HEK293 (cell line): ENCODE measurements around the gene GLT8D2.
"Not testable (repeated sequence)": the region's sequence is repeated elsewhere in the genome, so short reads cannot be mapped to it uniquely, and the experiment has no call there.

ENCODE experiments used
- CTCF ChIA-PET: fragments of 350-600 bp; formaldehyde crosslinking; extraction: SDS; loops from one replicate; lab custom pipeline; 2021; ENCODE audit warnings: antibody characterized with exemption; lab: Yijun Ruan, JAX
- POLR2A ChIA-PET: fragments of 300-600 bp; formaldehyde crosslinking; extraction: SDS; loops from one replicate; lab custom pipeline; 2020; ENCODE audit warnings: antibody characterized with exemption, inconsistent platforms; lab: Yijun Ruan, JAX
- H3K27ac ChIP-seq: fragments of 200-500 bp; sonication (Bioruptor generic); 2 replicates; pipeline ENCODE4 v1.5.1; 2014; ENCODE audit warnings: low read depth, low read length, control low read depth, inconsistent platforms; ENCODE audit errors: extremely low read depth
- H3K36me3 ChIP-seq, 2 experiments: fragments of 200-500 bp in 1 of 2; sonication (Bioruptor generic) in 1 of 2; 1 replicate in 1 of 2; 2 replicates in 1 of 2; pipeline ENCODE4 v1.5.1; 2014 to 2017; ENCODE audit warnings: inconsistent platforms in 2 of 2, low read length in 2 of 2; ENCODE audit not compliant: control insufficient read depth in 2 of 2, insufficient read depth in 1 of 2
- H3K4me1 ChIP-seq: fragments of 200-500 bp; sonication (Bioruptor generic); 2 replicates; pipeline ENCODE4 v1.5.1; 2014; ENCODE audit warnings: mild to moderate bottlenecking, low read length, inconsistent platforms; ENCODE audit not compliant: control insufficient read depth, insufficient read depth
- H3K4me3 ChIP-seq: 2 replicates; pipeline ENCODE4 v1.5.1; 2011; ENCODE audit warnings: low read depth, mild to moderate bottlenecking, control low read depth, low read length, moderate library complexity
- H3K9me3 ChIP-seq: fragments of 200-500 bp; sonication (Bioruptor generic); 2 replicates; pipeline ENCODE4 v1.5.1; 2014; ENCODE audit warnings: low read depth, low read length, inconsistent platforms; ENCODE audit not compliant: control insufficient read depth, insufficient read depth
- ZBTB1 ChIP-seq: fragments of 450-650 bp; formaldehyde crosslinking; IDR thresholded peaks from 2 replicates; pipeline ENCODE4 v1.5.1; 2016; ENCODE audit warnings: missing biosample characterization, missing genetic modification characterization
- ZBTB8A ChIP-seq: fragments of 450-650 bp; formaldehyde crosslinking; IDR thresholded peaks from 2 replicates; pipeline ENCODE4 v1.5.1; 2016; ENCODE audit warnings: missing biosample characterization, missing genetic modification characterization
- ZFP41 ChIP-seq: fragments of 450-650 bp; formaldehyde crosslinking; IDR thresholded peaks from 2 replicates; pipeline ENCODE4 v1.5.1; 2016; ENCODE audit warnings: missing biosample characterization, missing genetic modification characterization, borderline replicate concordance
- ZNF146 ChIP-seq: fragments of 450-650 bp; formaldehyde crosslinking; IDR thresholded peaks from 2 replicates; pipeline ENCODE4 v1.5.1; 2016; ENCODE audit warnings: missing biosample characterization, missing genetic modification characterization
- ZNF221 ChIP-seq: fragments of 450-650 bp; formaldehyde crosslinking; IDR thresholded peaks from 2 replicates; pipeline ENCODE4 v1.5.1; 2017; ENCODE audit warnings: missing biosample characterization, missing genetic modification characterization, borderline replicate concordance
- ZNF600 ChIP-seq: fragments of 450-650 bp; formaldehyde crosslinking; IDR thresholded peaks from 2 replicates; pipeline ENCODE4 v1.5.1; 2016; ENCODE audit warnings: missing biosample characterization, missing genetic modification characterization
- TF ChIP-seq, protein P1 (sequence below): fragments of 450-650 bp; formaldehyde crosslinking; IDR thresholded peaks from 2 replicates; pipeline ENCODE4 v1.5.1; 2017; ENCODE audit warnings: missing biosample characterization, missing genetic modification characterization
- TF ChIP-seq, protein P2 (sequence below): fragments of 450-650 bp; IDR thresholded peaks from 2 replicates; pipeline ENCODE4 v1.5.1; 2018; ENCODE audit warnings: missing biosample characterization, missing genetic modification characterization
- TF ChIP-seq, protein P3 (sequence below): fragments of 450-650 bp; formaldehyde crosslinking; conservative IDR thresholded peaks from 2 replicates; pipeline ENCODE4 v1.5.1; 2016; ENCODE audit warnings: low read depth, missing biosample characterization, missing genetic modification characterization

GLT8D2 gene

DNA sequence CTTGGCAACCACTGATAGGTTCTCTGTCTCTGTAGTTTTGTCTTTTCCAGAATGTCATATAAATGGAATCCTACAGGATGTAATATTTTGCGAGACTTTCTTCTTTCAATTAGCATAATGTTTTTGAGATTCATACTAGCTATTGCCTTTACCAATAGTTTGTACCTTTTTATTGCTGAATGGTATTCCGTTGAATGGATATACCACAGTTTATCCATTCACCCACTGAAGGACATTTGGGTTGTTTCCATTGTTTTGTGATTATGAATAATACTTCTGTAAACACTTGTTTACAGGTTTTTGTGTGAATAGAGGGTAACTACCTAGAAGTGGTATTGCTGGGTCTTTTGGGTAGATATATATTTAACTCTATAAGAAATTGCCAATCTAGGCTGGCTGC is 26.3 kb downstream of the GLT8D2 start:
- Histone ChIP-seq H3K4me1 (no peaks in the 10 kb centered on the region), H3K9me3 (no peaks in the 10 kb centered on the region), H3K27ac (no peak overlapping the region), H3K36me3 (no peaks in the 10 kb centered on the region), H3K4me3 (no peak overlapping the region)
- TF ChIP-seq ZBTB1 (tag by site-specific recombination) (no peak), ZNF146 (tag by site-specific recombination) (peak; percentile 64)
- ChIA-PET POLR2A (no interaction called here), CTCF (no interaction called here)

GRCh38 chr12:104022786-104023185 is 27.2 kb downstream of the GLT8D2 start:
- CTCF ChIA-PET, result no interaction called here
- POLR2A ChIA-PET, result no interaction called here
- no peak overlapping the region for H3K4me3 ChIP-seq
- H3K27ac ChIP-seq, result no peak overlapping the region
- H3K4me1 ChIP-seq, result no peaks in the 10 kb centered on the region
- no peaks in the 10 kb centered on the region for H3K9me3 ChIP-seq
- TF ChIP-seq ZNF221 (tag by site-specific recombination), result no peak
- TF ChIP-seq ZFP41 (tag by site-specific recombination), result no peak
- TF ChIP-seq, protein P1, sequence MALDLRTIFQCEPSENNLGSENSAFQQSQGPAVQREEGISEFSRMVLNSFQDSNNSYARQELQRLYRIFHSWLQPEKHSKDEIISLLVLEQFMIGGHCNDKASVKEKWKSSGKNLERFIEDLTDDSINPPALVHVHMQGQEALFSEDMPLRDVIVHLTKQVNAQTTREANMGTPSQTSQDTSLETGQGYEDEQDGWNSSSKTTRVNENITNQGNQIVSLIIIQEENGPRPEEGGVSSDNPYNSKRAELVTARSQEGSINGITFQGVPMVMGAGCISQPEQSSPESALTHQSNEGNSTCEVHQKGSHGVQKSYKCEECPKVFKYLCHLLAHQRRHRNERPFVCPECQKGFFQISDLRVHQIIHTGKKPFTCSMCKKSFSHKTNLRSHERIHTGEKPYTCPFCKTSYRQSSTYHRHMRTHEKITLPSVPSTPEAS, result peak; percentile 83; the same call in 1 of the 2 replicates
- H3K36me3 ChIP-seq, result no peaks in the 10 kb centered on the region

DNA sequence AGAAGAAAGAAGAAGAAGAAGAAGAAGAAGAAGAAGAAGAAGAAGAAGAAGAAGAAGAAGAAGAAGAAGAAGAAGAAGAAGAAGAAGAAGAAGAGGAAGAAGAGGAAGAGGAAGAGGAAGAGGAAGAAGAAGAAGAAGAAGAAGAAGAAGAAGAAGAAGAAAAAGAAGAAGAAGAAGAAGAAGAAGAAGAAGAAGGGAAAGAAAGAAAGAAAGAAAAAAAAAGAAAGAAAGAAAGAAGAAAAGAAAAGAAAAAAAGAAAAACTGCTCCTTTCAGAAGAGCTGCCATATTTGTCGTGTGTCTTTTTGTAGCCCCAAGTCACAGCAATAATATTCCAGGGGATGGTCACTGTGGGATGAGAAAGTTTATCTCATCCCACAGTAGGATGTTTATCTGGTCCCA is 28.1 kb downstream of the GLT8D2 start:
- TF ChIP-seq, protein P2, sequence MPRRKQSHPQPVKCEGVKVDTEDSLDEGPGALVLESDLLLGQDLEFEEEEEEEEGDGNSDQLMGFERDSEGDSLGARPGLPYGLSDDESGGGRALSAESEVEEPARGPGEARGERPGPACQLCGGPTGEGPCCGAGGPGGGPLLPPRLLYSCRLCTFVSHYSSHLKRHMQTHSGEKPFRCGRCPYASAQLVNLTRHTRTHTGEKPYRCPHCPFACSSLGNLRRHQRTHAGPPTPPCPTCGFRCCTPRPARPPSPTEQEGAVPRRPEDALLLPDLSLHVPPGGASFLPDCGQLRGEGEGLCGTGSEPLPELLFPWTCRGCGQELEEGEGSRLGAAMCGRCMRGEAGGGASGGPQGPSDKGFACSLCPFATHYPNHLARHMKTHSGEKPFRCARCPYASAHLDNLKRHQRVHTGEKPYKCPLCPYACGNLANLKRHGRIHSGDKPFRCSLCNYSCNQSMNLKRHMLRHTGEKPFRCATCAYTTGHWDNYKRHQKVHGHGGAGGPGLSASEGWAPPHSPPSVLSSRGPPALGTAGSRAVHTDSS (tag by site-specific recombination), result peak; percentile 73; the same call in 1 of the 2 replicates
- H3K9me3 ChIP-seq, POLR2A ChIA-PET, H3K36me3 ChIP-seq, H3K27ac ChIP-seq, CTCF ChIA-PET, H3K4me3 ChIP-seq, H3K4me1 ChIP-seq: not testable (repeated sequence)

- POLR2A ChIA-PET, result no interaction called here
- TF ChIP-seq ZBTB8A (tag by site-specific recombination) (no peak), ZBTB1 (tag by site-specific recombination) (no peak), ZNF600 (tag by site-specific recombination) (no peak)
- TF ChIP-seq, protein P3, sequence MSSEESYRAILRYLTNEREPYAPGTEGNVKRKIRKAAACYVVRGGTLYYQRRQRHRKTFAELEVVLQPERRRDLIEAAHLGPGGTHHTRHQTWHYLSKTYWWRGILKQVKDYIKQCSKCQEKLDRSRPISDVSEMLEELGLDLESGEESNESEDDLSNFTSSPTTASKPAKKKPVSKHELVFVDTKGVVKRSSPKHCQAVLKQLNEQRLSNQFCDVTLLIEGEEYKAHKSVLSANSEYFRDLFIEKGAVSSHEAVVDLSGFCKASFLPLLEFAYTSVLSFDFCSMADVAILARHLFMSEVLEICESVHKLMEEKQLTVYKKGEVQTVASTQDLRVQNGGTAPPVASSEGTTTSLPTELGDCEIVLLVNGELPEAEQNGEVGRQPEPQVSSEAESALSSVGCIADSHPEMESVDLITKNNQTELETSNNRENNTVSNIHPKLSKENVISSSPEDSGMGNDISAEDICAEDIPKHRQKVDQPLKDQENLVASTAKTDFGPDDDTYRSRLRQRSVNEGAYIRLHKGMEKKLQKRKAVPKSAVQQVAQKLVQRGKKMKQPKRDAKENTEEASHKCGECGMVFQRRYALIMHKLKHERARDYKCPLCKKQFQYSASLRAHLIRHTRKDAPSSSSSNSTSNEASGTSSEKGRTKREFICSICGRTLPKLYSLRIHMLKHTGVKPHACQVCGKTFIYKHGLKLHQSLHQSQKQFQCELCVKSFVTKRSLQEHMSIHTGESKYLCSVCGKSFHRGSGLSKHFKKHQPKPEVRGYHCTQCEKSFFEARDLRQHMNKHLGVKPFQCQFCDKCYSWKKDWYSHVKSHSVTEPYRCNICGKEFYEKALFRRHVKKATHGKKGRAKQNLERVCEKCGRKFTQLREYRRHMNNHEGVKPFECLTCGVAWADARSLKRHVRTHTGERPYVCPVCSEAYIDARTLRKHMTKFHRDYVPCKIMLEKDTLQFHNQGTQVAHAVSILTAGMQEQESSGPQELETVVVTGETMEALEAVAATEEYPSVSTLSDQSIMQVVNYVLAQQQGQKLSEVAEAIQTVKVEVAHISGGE (tag by site-specific recombination), result no peak
- TF ChIP-seq, all 188 proteins: peak for 0
- Histone ChIP-seq H3K4me3 (no peak overlapping the region), H3K36me3 (no peaks in the 10 kb centered on the region), H3K27ac (no peak overlapping the region), H3K9me3 (no peaks in the 10 kb centered on the region), H3K4me1 (no peaks in the 10 kb centered on the region)
- CTCF ChIA-PET, result no interaction called here
Observed at GRCh38 chr12:104012331-104012730, 37.7 kb downstream of the GLT8D2 start.
